GM19463 (cell line): ENCODE data around the gene TAS2R13.

Source experiments
- ATAC-seq: cut with Tn5 transposase; IDR thresholded peaks from one replicate; pipeline ENCODE4 v1.9.1; 2021; ENCODE audit warnings: mild to moderate bottlenecking, moderate library complexity; ENCODE audit not compliant: unreplicated experiment

The TAS2R13 gene

GRCh38 chr12:10909462-10909861, at the start of gene TAS2R13:
Gene TAS2R13, minus strand, starts transcription at chr12:10909562. Its CDS starts 264 bp downstream, at chr12:10909298.
- ATAC-seq = no peak

GRCh38 chr12:10957741-10958140, 48.4 kb upstream of the TAS2R13 start:
- no peak for ATAC-seq

- no peak for ATAC-seq
These were observed 46.7 kb upstream of the TAS2R13 start for GRCh38 chr12:10956085-10956484.

- ATAC-seq = no peak
These were observed 43.3 kb upstream of the TAS2R13 start for GRCh38 chr12:10952645-10953044.

GRCh38 chr12:10943167-10943566, 33.8 kb upstream of the TAS2R13 start:
- ATAC-seq = no peak

- no peak for ATAC-seq
These were observed 32.7 kb upstream of the TAS2R13 start for GRCh38 chr12:10941916-10942607.

- ATAC-seq = no peak
These were observed 32.0 kb upstream of the TAS2R13 start for GRCh38 chr12:10941369-10941768.

- ATAC-seq = no peak
These were observed 31.0 kb upstream of the TAS2R13 start for GRCh38 chr12:10940389-10940788.

- no peak for ATAC-seq
These were observed 29.8 kb upstream of the TAS2R13 start, which contains the start of gene TAS2R14 for GRCh38 chr12:10939163-10939562. Gene TAS2R14, minus strand, starts transcription at chr12:10939263. Its CDS starts 56 bp downstream, at chr12:10939207.

- ATAC-seq = no peak
These were observed 27.1 kb upstream of the TAS2R13 start for GRCh38 chr12:10936506-10936905.

GRCh38 chr12:10928746-10929286, 19.5 kb upstream of the TAS2R13 start, which contains the start of gene PRH2:
Gene PRH2, plus strand, starts transcription at chr12:10929236. Its CDS starts 38 bp downstream, at chr12:10929274.
- no peak for ATAC-seq

- ATAC-seq = no peak
These were observed 16.9 kb upstream of the TAS2R13 start for GRCh38 chr12:10926269-10926668.

- no peak for ATAC-seq
These were observed 10.4 kb upstream of the TAS2R13 start for GRCh38 chr12:10919809-10920208.

GRCh38 chr12:10910380-10910779, 1.0 kb upstream of the TAS2R13 start:
- ATAC-seq = no peak

- no peak for ATAC-seq
These were observed 4.7 kb downstream of the TAS2R13 start for GRCh38 chr12:10904686-10905085.

- no peak for ATAC-seq
These were observed 7.9 kb downstream of the TAS2R13 start for GRCh38 chr12:10901427-10901826.

- ATAC-seq = no peak
These were observed 8.4 kb downstream of the TAS2R13 start for GRCh38 chr12:10900972-10901371.

- ATAC-seq = no peak
These were observed 8.8 kb downstream of the TAS2R13 start for GRCh38 chr12:10900530-10900929.

GRCh38 chr12:10896854-10897253, 12.5 kb downstream of the TAS2R13 start:
- ATAC-seq = no peak

- ATAC-seq = no peak
These were observed 17.4 kb downstream of the TAS2R13 start for GRCh38 chr12:10891937-10892336.

- ATAC-seq = no peak
These were observed 20.1 kb downstream of the TAS2R13 start for GRCh38 chr12:10889226-10889625.

- ATAC-seq = no peak
These were observed 25.2 kb downstream of the TAS2R13 start, which contains the start of gene PRH1 for GRCh38 chr12:10884086-10884725. Gene PRH1, minus strand, starts transcription at chr12:10884255. Its CDS starts 38 bp downstream, at chr12:10884217.
